NB4 (cell line): ENCODE results near the gene MAML2.

Experiments used
- CTCF ChIP-seq: IDR thresholded peaks from one replicate; pipeline ENCODE4 v1.5.1; 2012; ENCODE audit warnings: low read depth, low read length
- MAX ChIP-seq: IDR thresholded peaks from 2 replicates; pipeline ENCODE4 v1.6.1; 2011; ENCODE audit warnings: low read depth, low read length
- POLR2A ChIP-seq: IDR thresholded peaks from 2 replicates; pipeline ENCODE4 v1.6.1; 2011; ENCODE audit warnings: mild to moderate bottlenecking; ENCODE audit not compliant: insufficient read length; ENCODE audit errors: extremely low read depth

- no peak for TF ChIP-seq POLR2A
- TF ChIP-seq CTCF: no peak
- no peak for TF ChIP-seq MAX
Measured at GRCh38 chr11:96035031-96035739, 307.8 kb downstream of the MAML2 start.
